Measurements from ENCODE around the gene PTPN6. TPM values are rescaled to one million over a fixed set of nuclear protein-coding genes. Genes with fewer than 3 reads are reported as not detected.

PTPN6 gene
- total and polyA plus RNA-seq, 2 of the 8 experiments (the other 6 are each of a cell fraction or from before 2014, with no cell fraction given) = 16.3 to 28.4 TPM

DNA sequence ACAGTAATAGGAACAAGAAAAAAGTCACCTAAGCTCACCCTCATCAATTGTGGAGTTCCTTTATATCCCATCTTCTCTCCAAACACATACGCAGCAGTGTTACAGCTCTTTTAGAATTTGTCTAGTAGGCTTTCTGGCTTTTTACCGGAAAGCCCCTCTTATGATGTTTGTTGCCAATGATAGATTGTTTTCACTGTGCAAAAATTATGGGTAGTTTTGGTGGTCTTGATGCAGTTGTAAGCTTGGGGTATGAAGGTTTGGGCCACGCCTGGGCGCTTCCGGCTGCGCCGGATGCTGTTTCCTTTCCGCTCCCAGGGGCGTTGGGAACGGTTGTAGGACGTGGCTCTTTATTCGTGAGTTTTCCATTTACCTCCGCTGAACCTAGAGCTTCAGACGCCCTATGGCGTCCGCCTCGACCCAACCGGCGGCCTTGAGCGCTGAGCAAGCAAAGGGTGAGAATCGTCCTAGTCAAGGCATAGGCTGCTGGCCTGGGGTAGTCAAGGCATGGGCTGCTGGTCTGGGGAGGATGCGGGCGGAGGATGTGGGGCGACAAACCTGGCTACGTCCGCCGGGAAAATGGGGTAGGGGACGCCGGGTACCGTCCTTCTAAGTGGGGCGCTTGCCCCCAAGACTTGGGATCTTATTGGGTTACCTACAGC lies 7.3 kb upstream of the PTPN6 start, which contains the start of the genes C12orf57 and RNU7-1 (continued):
- TF ChIP-seq TEAD4 (IDR thresholded peaks at IDR 0.05; ENCODE audit: low read depth, low read length) (no peak), RAD21 (IDR thresholded peaks at IDR 0.05 in 1 of 2, conservative IDR thresholded peaks at IDR 0.05 in 1 of 2; ENCODE audit: low read depth in 2 of 2, low read length in 2 of 2) (no peak), KDM4A (IDR thresholded peaks at IDR 0.05; ENCODE audit: low read depth, low read length, severe bottlenecking) (no peak), SIX5 (IDR thresholded peaks at IDR 0.05; ENCODE audit: low read depth, low read length) (no peak), ASH2L (IDR thresholded peaks at IDR 0.05; ENCODE audit: low read length) (no peak), SUZ12 (IDR thresholded peaks at IDR 0.05; ENCODE audit: low read length) (no peak), RXRA (IDR thresholded peaks at IDR 0.05; ENCODE audit: insufficient read depth, low read depth, low read length) (no peak), POU5F1 (IDR thresholded peaks at IDR 0.05; ENCODE audit: low read depth, low read length) (no peak), TAF7 (optimal IDR thresholded peaks at IDR 0.05; ENCODE audit: borderline replicate concordance, low read depth, low read length) (peak; percentile 100), SP1 (IDR thresholded peaks at IDR 0.05; ENCODE audit: low read depth, low read length) (peak; percentile 89), JUN (IDR thresholded peaks at IDR 0.05; ENCODE audit: low read depth, low read length) (no peak), CTCF (IDR thresholded peaks at IDR 0.05; ENCODE audit: control extremely low read depth in 1 of 3, insufficient read depth in 1 of 3, low read depth in 1 of 3, low read length in 3 of 3) (no peak), KDM1A (IDR thresholded peaks at IDR 0.05; ENCODE audit: borderline replicate concordance, low read length) (no peak), GABPA (IDR thresholded peaks at IDR 0.05; ENCODE audit: borderline replicate concordance, insufficient read depth, low read length) (peak; percentile 57; the same call in 1 of the 2 replicates), TCF12 (IDR thresholded peaks at IDR 0.05; ENCODE audit: low read depth, low read length) (0 out of 2 replicates have a peak, but pooled peaks have one; percentile 49), CTBP2 (IDR thresholded peaks at IDR 0.05; ENCODE audit: borderline replicate concordance, insufficient read depth, insufficient read length, low read length) (no peak), FOSL1 (IDR thresholded peaks at IDR 0.05; ENCODE audit: insufficient read depth, low read depth, low read length) (no peak), PHF8 (conservative IDR thresholded peaks at IDR 0.05; ENCODE audit: low read depth, low read length) (no peak; the same call in 1 of the 2 replicates), EP300 (IDR thresholded peaks at IDR 0.05; ENCODE audit: borderline replicate concordance in 1 of 2, low read depth in 2 of 2, low read length in 2 of 2) (no peak; a peak in 1 of 3 replicates)
